8988T (cell line): Measurements from ENCODE around the gene ROCK2.
"Not testable (repeated sequence)": the region's sequence is repeated elsewhere in the genome, so short reads cannot be mapped to it uniquely, and the experiment has no call there.

Experiments
- DNase-seq: peaks from one replicate; pipeline ENCODE4 v3.0.0; 2011

The ROCK2 gene

GRCh38 chr2:11305958-11306357, 38.5 kb downstream of the ROCK2 start:
- DNase-seq, result no peak

GRCh38 chr2:11305338-11305737, 39.1 kb downstream of the ROCK2 start:
- DNase-seq, result no peak

GRCh38 chr2:11304476-11304875, 40.0 kb downstream of the ROCK2 start:
- DNase-seq, result no peak

- no peak for DNase-seq
These were observed 41.0 kb downstream of the ROCK2 start for GRCh38 chr2:11303290-11304013.

GRCh38 chr2:11299439-11299838, 45.0 kb downstream of the ROCK2 start:
- no peak for DNase-seq

- no peak for DNase-seq
These were observed 45.8 kb downstream of the ROCK2 start for GRCh38 chr2:11298592-11298991.

- no peak for DNase-seq
These were observed 48.0 kb downstream of the ROCK2 start for GRCh38 chr2:11296401-11296800.

- DNase-seq, result no peak
These were observed 51.8 kb downstream of the ROCK2 start for GRCh38 chr2:11292464-11293255.

DNA sequence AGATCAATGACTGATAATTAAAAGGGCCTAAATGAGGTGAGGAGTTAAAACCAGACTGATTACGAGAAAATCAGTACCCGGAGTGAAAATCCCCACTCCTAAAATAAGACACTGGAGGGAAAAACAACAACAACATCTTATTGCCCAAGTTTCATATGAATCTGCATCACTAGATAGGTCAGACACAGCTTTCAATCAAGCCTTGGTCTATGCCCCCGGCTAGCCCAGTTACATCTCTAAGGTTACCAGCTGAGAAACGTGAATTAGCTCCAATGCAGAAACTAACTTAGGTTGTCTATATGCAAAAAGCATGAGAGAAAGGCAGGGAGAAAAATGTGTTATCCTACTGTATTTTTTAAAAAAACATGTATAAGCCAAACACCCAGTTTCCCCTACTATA, 53.7 kb downstream of the ROCK2 start:
- DNase-seq, result no peak

DNA sequence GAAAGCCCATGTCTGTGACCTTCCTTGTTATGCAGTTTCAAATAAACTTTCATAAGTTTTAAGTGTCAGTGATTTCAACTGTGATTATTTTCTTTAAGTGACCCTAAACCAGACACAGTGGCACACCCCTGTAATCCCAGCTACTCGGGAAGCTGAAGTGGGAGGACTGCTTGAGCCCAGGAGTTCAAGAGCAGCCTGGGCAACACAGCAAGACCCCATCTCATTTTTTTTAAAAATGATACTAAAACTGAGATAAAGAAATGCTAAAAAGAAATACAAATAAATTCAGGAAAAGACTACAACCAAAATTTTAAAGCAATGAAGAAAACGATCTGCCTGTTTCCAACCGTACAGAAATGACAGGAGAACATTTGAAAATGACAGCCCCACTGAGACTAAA, 54.2 kb downstream of the ROCK2 start:
- DNase-seq, result no peak

GRCh38 chr2:11288431-11288830, 56.0 kb downstream of the ROCK2 start:
- no peak for DNase-seq

DNA sequence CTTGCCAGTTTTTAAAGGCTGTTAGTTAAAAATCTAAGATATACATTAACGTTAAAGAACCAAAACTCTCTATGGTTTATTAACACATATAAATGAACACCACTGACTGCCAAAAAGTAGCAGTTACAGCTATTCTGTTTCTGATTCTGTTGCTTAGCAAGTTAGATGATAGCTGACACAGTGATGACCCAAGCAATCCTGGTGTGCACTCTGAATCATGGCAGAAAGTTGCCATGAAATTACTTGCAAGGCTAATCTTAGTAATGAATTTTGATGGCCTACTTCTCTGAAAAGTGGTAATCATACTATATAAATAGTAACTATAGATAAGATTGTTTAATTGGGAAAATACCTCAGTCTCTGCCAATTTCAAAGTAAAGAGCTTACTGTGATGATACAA, 57.7 kb downstream of the ROCK2 start:
- DNase-seq, result no peak

DNA sequence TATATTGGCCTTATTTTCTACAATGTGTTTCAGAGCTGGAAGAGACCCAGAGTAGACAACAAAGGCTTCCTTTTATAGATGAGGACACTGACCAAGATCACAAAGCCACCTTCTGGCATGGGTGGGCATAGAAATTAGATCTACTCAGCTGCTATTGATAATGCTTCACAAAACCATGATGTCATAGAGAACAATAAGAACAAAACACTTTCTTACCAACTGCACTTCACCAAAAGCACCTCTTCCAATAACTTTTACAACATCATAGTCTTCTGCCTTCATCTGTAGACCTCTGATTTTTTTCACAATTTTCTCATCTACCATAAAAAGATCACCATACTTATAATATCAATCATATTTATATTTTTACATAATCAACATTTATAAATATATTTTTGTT, 58.1 kb downstream of the ROCK2 start:
- DNase-seq, result no peak

DNA sequence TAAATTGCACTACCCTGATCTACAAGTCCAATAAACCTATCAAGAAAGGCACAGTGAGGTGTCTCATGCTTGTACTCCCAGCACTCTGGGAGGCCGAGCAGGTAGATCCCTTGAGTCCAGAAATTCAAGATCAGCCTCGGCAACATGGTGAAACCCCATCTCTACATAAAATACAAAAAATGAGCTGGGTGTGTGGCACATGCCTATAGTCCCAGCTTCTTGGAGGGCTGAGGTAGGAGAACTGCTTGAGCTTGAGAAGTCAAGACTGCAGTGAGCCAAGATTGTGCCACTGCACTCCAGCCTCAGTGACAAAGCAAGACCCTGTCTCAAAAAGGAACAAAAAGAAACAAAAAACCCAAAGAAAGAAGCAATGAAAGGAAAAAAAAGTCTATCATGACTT, 58.9 kb downstream of the ROCK2 start:
- no peak for DNase-seq

GRCh38 chr2:11281186-11281585, 63.2 kb downstream of the ROCK2 start:
- DNase-seq, result no peak

DNA sequence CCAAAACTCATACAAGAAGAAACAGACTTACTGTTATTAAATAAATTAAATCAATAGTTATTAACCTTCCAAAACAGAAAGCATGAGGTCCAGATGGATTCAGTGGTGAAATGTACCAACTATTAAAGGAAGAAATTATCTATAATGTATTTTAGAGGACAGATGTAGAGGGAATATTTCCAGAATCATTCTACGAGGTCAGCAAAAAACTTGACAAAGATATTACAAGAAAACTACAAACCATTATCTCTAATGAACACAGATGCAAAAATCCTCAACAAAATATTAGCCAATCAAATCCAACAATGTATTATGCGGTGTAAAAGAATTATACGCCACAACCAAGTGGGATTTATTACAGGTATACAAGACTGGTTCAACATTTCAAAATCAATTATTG, 63.7 kb downstream of the ROCK2 start:
- no peak for DNase-seq

DNA sequence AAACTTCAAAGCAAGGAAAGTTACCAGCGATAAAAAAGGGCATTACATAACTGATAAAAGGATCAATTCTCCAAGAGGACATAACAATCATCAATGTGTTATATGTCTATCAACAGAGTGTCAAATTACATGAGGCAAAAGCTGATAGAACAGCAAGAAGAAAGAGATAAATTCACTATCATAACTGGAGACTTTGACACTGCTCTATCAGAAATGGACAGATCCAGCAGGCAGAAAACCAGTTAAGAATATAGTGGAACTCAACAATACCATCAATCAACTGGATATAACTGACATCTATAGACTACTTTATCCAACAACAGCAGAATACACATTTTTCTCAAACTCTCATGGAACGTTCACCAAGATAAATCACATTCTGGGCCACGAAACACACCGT, 65.0 kb downstream of the ROCK2 start:
- DNase-seq, result no peak

GRCh38 chr2:11278219-11278618, 66.2 kb downstream of the ROCK2 start:
- no peak for DNase-seq

GRCh38 chr2:11275910-11276309, 68.5 kb downstream of the ROCK2 start:
- no peak for DNase-seq

DNA sequence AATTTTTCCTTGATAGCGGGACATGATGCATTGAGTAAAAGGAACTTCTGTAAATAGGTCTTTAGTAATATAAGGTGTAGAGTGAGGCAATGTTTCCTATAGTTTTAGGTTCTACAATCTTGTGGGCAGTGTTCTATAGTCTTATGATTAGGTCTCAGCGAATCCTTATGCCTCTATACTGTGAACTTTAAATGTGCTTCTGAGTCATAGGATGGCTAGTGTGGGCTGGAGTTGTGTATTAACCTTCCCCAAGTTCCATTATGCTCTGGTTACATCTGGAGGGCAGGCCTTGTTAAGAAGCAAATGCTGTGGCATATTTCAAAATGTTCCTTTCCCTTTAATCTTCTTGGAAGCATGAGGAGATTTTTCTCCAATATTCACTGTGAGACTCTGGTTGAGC, 73.5 kb downstream of the ROCK2 start:
- no peak for DNase-seq

GRCh38 chr2:11267931-11268330, 76.5 kb downstream of the ROCK2 start:
- DNase-seq, result no peak

- no peak for DNase-seq
These were observed 79.6 kb downstream of the ROCK2 start for GRCh38 chr2:11264818-11265217.

DNA sequence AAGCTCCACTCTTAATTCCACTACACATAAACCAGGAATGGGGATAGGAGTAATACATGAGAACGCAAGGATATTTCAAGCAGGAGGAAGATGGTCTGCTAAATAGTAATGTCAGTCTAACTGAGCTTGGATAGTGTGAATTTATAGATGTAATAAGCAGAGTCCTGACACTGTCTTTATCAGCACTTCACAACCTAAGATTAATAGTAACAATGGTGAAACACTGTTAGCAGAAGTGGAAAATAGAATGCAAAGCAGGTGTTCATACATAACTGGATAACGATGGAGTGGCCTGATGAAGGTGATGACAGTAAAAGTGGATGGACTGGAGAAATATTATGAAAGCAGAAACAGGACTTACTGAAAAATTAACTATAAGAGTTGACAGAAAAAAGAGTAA, 80.4 kb downstream of the ROCK2 start:
- no peak for DNase-seq

- DNase-seq, result no peak
These were observed 81.3 kb downstream of the ROCK2 start for GRCh38 chr2:11263177-11263576.

- not testable (repeated sequence) for DNase-seq
These were observed 82.0 kb downstream of the ROCK2 start for GRCh38 chr2:11262438-11262837.
